Pancreas (tissue), 10 donors: ENCODE measurements around the gene CCL18. TPM values are rescaled to one million over a fixed set of nuclear protein-coding genes. Genes with fewer than 3 reads are reported as not detected.
A peak's percentile ranks its signal among the peaks of the same experiment; 100 is the strongest.
"Not testable (repeated sequence)": the region's sequence is repeated elsewhere in the genome, so short reads cannot be mapped to it uniquely, and the experiment has no call there.

Experiments
- ATAC-seq, 4 donors: fragments of 200-7000 bp; cut with Tn5 transposase; one replicate each; pipeline versions ENCODE4 v1.8.0 to v1.9.1; 2020; ENCODE audit warnings: mild to moderate bottlenecking in 4 of 4, moderate library complexity in 4 of 4
- DNase-seq, 6 donors: peaks; one replicate each; pipeline ENCODE4 v3.0.0-alpha.2; 2020
- FAIRE-seq: peaks from 2 replicates; lab custom pipeline; 2012; peaks lifted over from hg19 to GRCh38; lab: Jason Lieb, UNC
- H3K27ac ChIP-seq, 4 donors: fragments of 200-600 bp; sonication (generic); 1 replicate in 3 of 4; 2 replicates in 1 of 4; pipeline versions ENCODE4 v1.5.0 to v1.8.0; 2020
- H3K27me3 ChIP-seq, 4 donors: fragments of 200-600 bp; one replicate each; pipeline ENCODE4 v1.8.0; 2021
- H3K36me3 ChIP-seq, 3 donors: fragments of 200-600 bp; sonication (generic) in 1 of 3; one replicate each; pipeline versions ENCODE4 v1.5.0 to v1.8.0; 2020 to 2021
- H3K4me1 ChIP-seq, 3 donors: fragments of 200-600 bp; one replicate each; pipeline ENCODE4 v1.8.0; 2021
- H3K4me3 ChIP-seq, 4 donors: fragments of 200-600 bp; sonication (generic) in 2 of 4; one replicate each; pipeline versions ENCODE4 v1.5.0 to v1.8.0; 2020 to 2021
- H3K9me3 ChIP-seq, 4 donors: fragments of 200-600 bp; one replicate each; pipeline ENCODE4 v1.8.0; 2021
- WGBS, 2 donors: extraction: QIAGEN DNeasy Blood & Tissue Kit; methylation state at CpG; one replicate each; pipeline ENCODE4 v1.1.7; 2013; 5-methylcytosine and 5-hydroxymethylcytosine counted together
- intact Hi-C, 3 donors: fragments of 100-400 bp; cut with DNase I; formaldehyde crosslinking; loops; one replicate each; pipeline versions ENCODE4 v1.11.1 to v1.14.2; 2022
- polyA plus RNA-seq, 2 donors: library from polyadenylated mRNA; stranded (reverse); fragments of 200-250 nt; gene quantifications; one replicate each; pipeline ENCODE4 v1.2.3, GENCODE V29; 2013
- total RNA-seq, 6 donors: library from RNA; stranded (reverse); fragmentation: NEBNext Ultra II Directional in 4 of 6; extraction: Animal tissue kit (Norgen Biotek cat#: 25700) in 4 of 6; gene quantifications; one replicate each; pipeline versions ENCODE4 v1.2.1 to v1.2.4, GENCODE V29; 2021 to 2023
- TF ChIP-seq, protein P1 (sequence below), 4 donors: fragments of 200-600 bp; sonication (generic) in 3 of 4; IDR thresholded peaks; one replicate each; pipeline versions ENCODE4 v1.5.0 to v1.8.0; 2021; ENCODE audit warnings: antibody characterized with exemption in 4 of 4
- donor health status: healthy with polysubstance abuse.
- donor health status: DM: no; HTN: no; CAD: no; lungs with moderate emphysema.
- donor health status: DM: no; HTN: no; CAD: no.
- donor health status: control.
- donor health status: control.
- donor health status: Bipolar disorder and iron deficiency.
- donor health status: DM: yes; HTN: yes; CAD: no.
- donor health status: DM: no; HTN: no; CAD: no.
- donor health status: DM: no; HTN: no; CAD: no.
- donor health status: DM: yes; HTN: yes; CAD: no.

CCL18 gene
- total and polyA plus RNA-seq, 8 donors, result 0.13 to 1.5 (median 1.1) TPM; not detected in 4

DNA sequence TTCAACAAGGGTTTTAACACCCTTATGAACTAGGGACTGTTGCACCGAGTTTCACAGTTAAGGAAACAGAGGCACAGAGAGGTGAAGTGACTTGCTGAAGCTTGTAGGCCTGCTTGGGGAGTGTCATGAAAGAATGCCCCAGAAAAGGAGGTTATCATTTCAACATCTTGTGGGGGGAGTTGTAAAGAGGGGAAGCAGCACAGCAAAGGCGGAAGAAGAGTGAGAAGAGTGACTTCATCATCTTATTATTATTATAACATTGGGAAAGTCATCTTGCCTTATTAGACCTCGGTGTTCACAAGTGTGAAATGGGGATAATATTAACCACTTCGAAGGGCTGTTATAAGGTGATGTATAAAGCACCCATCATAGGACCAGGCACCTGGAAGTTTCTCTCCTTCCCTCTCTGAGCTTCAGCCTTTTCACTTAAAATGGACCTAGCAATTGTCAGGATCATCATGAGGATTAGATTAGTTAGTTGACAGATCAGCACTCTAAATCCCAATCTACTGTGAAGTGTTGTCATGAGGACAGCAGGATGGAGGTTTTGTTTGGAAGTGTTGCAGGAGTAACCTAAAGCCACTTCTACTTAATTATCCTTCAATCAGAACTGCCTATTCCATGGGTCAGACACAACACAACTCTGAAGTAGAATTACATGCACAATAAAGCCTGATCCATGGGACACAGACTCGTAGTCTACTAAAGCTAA, 41.9 kb downstream of the CCL18 start:
- H3K4me3 ChIP-seq, result no peak overlapping the region
- FAIRE-seq, result no peak
- ATAC-seq, result peak in 1 of 4 donors; percentile 13

DNA sequence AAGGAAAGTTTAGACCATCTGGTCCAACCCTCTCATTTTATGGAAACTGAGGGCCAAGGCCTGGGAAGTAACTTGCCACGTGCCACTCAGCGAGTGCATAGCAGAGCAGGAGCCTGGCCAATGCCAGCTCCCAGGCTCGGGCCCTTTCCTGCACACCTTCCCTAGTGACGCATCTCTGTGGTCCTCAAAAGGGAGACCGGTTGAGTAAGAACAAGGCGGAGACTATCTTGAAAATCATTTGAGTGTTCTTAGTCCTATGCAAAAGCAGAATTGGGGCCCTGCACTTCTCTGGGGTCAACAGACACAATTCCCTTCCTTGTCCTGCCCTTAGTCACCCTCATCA, 42.4 kb downstream of the CCL18 start:
- intact Hi-C loops, result no loop called here
- Histone ChIP-seq H3K4me3 (no peak overlapping the region), H3K4me1 (no peaks in the 10 kb centered on the region), H3K9me3 (no peaks in the 10 kb centered on the region), H3K27me3 (no peaks in the 10 kb centered on the region), H3K27ac (no peak overlapping the region), H3K36me3 (no peaks in the 10 kb centered on the region)
- ATAC-seq (no peak), DNase-seq (no peak), FAIRE-seq (no peak)
- 76 to 87% methylated on average over 6 of the region's 6 CpGs for WGBS, 2 donors
- TF ChIP-seq, protein P1, sequence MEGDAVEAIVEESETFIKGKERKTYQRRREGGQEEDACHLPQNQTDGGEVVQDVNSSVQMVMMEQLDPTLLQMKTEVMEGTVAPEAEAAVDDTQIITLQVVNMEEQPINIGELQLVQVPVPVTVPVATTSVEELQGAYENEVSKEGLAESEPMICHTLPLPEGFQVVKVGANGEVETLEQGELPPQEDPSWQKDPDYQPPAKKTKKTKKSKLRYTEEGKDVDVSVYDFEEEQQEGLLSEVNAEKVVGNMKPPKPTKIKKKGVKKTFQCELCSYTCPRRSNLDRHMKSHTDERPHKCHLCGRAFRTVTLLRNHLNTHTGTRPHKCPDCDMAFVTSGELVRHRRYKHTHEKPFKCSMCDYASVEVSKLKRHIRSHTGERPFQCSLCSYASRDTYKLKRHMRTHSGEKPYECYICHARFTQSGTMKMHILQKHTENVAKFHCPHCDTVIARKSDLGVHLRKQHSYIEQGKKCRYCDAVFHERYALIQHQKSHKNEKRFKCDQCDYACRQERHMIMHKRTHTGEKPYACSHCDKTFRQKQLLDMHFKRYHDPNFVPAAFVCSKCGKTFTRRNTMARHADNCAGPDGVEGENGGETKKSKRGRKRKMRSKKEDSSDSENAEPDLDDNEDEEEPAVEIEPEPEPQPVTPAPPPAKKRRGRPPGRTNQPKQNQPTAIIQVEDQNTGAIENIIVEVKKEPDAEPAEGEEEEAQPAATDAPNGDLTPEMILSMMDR (IDR thresholded peaks at IDR 0.05), result no peak

More for the DNA sequence above, 41.9 kb downstream of the CCL18 start:
- no peak overlapping the region for H3K27ac ChIP-seq
- H3K9me3 ChIP-seq, result no peaks in the 10 kb centered on the region
- no peaks in the 10 kb centered on the region for H3K36me3 ChIP-seq
- 58 to 69% methylated on average over 5 of the region's 5 CpGs for WGBS, 2 donors
- no peaks in the 10 kb centered on the region for H3K27me3 ChIP-seq
- no peaks in the 10 kb centered on the region for H3K4me1 ChIP-seq
- intact Hi-C loops, result no loop called here
- TF ChIP-seq, protein P1 (IDR thresholded peaks at IDR 0.05), result no peak
- DNase-seq, result no peak

DNA sequence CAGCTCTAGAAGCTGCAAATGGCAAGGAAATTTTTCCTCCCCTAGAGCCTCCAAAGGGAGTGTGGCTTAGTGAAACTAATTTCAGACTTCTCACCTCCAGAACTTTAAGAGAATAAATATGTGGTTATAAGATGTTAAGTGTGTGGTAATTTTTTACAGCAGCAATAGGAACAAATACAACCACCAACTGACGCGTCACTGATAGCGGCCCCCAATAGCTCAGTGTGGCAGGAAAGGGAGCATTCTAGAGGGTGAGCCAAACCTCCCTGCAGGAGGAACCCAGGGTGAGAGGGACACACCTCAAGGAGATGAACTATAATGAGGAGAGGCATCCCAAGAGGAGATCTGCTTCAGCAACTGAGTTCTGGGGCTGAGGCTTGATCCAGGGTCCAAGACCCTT, 43.6 kb downstream of the CCL18 start:
- Histone ChIP-seq H3K36me3 (no peaks in the 10 kb centered on the region), H3K27me3 (no peaks in the 10 kb centered on the region), H3K4me3 (no peak overlapping the region), H3K4me1 (no peaks in the 10 kb centered on the region), H3K27ac (no peak overlapping the region), H3K9me3 (no peaks in the 10 kb centered on the region)
- DNase-seq, result no peak
- TF ChIP-seq, protein P1 (IDR thresholded peaks at IDR 0.05), result no peak
- no peak for ATAC-seq
- intact Hi-C loops, result no loop called here
- no peak for FAIRE-seq
- WGBS, 2 donors, result 82 to 88% methylated on average over 3 of the region's 3 CpGs

DNA sequence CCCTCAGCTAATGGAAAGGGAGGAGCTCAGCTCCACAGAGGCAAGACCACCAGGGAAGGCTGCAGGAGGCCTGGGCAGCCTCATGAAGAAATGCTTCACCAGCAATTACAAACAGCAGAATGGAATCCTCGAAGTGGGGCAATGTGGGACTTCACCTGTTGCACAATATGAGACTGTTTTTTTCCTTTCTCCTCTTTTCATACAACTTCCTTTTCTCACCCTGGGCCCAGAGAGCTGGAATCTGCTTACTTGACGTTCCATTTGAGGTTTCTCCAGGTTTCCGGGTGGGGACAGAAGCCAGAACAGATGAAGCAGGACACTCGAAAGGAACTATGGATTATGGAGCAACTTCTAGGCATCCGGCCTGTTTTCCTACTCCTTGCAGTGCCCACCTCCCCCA, 44.2 kb downstream of the CCL18 start:
- FAIRE-seq, DNase-seq, H3K36me3 ChIP-seq, H3K4me3 ChIP-seq, H3K27ac ChIP-seq, H3K27me3 ChIP-seq, H3K9me3 ChIP-seq, H3K4me1 ChIP-seq, intact Hi-C loops: not testable (repeated sequence)
- 56 to 67% methylated on average over 4 to 5 of the region's 5 CpGs for WGBS, 2 donors
- ATAC-seq, result peak in 2 of 4 donors; percentile 13 to 22

DNA sequence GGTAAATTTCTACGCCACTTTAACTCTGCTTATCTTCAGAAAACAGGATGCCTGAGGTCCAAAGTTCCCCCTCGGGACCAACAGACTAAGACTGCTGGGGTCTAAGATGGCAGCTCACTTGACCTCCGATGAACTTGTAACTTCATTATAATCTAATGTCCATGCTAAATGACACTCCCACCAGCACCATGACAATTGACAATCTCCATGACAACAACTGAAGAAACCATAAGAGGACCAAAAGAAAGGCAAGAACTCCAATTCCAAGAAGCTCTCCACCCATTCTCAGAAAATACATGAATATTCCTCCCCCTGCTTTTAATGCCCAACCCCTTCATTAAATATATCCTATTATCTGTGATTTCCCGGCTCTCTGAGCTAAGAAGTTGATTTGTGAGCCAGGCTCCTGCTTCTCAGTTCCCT, 47.0 kb downstream of the CCL18 start:
- H3K27ac ChIP-seq, result no peak overlapping the region
- no peaks in the 10 kb centered on the region for H3K4me1 ChIP-seq
- no peaks in the 10 kb centered on the region for H3K27me3 ChIP-seq
- no peaks in the 10 kb centered on the region for H3K9me3 ChIP-seq
- intact Hi-C loops, result loop anchor here in 1 of 3 donors (5.0 kb wide), 1 partner anchor 76 kb away; no protein-coding TSS in a partner anchor
- FAIRE-seq (no peak), ATAC-seq (no peak), DNase-seq (no peak)
- TF ChIP-seq, protein P1 (IDR thresholded peaks at IDR 0.05), result no peak
- no peak overlapping the region for H3K4me3 ChIP-seq
- no peaks in the 10 kb centered on the region for H3K36me3 ChIP-seq
- WGBS, 2 donors, result 74 to 80% methylated on average over 4 of the region's 4 CpGs
